ENCODE results near the gene IL6. TPM values are rescaled to one million over a fixed set of nuclear protein-coding genes. Genes with fewer than 3 reads are reported as not detected.
"Not testable (repeated sequence)": the region's sequence is repeated elsewhere in the genome, so short reads cannot be mapped to it uniquely, and the experiment has no call there.

Gene IL6
- total RNA-seq, 1 experiment from 2014 or later, result 5.1 TPM

- peak; percentile 96 for DNase-seq (ENCODE audit: low spot score)
Observed at GRCh38 chr7:22726345-22726906, 574 bp upstream of the IL6 start.

DNA sequence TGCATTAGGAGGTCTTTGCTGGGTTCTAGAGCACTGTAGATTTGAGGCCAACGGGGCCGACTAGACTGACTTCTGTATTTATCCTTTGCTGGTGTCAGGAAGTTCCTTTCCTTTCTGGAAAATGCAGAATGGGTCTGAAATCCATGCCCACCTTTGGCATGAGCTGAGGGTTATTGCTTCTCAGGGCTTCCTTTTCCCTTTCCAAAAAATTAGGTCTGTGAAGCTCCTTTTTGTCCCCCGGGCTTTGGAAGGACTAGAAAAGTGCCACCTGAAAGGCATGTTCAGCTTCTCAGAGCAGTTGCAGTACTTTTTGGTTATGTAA, 675 bp downstream of the IL6 start:
- no peak for DNase-seq (ENCODE audit: low spot score)

DNA sequence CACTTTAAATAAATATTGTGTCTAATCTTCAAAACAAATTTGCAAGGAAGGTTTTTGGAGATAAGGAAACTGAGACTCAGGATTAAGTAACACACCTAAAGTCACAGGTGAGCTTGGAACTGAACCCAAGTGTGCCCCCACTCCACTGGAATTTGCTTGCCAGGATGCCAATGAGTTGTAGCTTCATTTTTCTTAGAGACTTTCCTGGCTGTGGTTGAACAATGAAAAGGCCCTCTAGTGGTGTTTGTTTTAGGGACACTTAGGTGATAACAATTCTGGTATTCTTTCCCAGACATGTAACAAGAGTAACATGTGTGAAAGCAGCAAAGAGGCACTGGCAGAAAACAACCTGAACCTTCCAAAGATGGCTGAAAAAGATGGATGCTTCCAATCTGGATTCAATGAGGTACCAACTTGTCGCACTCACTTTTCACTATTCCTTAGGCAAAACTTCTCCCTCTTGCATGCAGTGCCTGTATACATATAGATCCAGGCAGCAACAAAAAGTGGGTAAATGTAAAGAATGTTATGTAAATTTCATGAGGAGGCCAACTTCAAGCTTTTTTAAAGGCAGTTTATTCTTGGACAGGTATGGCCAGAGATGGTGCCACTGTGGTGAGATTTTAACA, 1.5 kb downstream of the IL6 start:
- DNase-seq (ENCODE audit: low spot score), result peak; percentile 86

GRCh38 chr7:22729180-22729825, 2.3 kb downstream of the IL6 start:
- DNase-seq (ENCODE audit: low spot score), result no peak

GRCh38 chr7:22730066-22730710, 3.2 kb downstream of the IL6 start:
- no peak for DNase-seq (ENCODE audit: low spot score)

DNA sequence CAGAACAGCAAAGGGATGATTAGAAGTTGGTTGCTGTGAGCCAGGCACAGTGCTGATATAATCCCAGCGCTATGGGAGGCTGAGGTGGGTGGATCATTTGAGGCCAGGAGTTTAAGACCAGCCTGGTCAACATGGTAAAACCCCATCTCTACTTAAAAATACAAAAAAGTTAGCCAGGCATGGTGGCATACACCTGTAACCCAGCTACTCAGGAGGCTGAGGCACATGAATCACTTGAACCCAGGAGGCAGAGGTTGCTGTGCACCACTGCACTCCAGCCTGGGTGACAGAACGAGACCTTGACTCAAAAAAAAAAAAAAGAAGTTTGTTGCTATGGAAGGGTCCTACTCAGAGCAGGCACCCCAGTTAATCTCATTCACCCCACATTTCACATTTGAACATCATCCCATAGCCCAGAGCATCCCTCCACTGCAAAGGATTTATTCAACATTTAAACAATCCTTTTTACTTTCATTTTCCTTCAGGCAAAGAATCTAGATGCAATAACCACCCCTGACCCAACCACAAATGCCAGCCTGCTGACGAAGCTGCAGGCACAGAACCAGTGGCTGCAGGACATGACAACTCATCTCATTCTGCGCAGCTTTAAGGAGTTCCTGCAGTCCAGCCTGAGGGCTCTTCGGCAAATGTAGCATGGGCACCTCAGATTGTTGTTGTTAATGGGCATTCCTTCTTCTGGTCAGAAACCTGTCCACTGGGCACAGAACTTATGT, 4.1 kb downstream of the IL6 start:
- DNase-seq (ENCODE audit: low spot score), result peak; percentile 98

GRCh38 chr7:22731766-22732165, 4.8 kb downstream of the IL6 start:
- no peak for DNase-seq (ENCODE audit: low spot score)

DNA sequence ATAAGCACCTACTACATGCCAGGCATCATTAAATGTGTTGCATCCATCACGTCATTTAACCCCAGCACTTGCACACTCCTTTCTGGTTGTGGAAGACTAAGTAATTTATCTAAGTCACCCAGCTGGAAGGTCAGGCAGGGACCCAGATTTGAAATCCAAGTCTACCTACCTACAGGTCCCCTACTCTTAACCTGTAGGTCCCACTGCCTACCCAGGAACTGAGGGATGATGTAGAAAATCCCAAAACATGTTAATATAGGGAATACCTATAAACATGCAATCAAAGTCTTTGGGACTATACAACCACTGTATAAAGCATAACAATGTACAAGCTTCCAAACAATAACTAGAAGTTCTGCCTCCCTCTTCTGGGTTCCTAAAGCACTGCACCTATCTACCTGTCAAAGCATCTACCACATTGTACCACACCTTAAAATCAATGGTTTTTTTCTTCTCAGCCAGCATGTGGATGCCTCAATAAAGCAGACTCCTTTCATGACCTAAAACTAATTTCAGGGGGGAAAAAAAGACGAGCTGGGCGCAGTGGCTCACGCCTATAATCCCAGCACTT, 5.6 kb downstream of the IL6 start:
- no peak for DNase-seq (ENCODE audit: low spot score)

GRCh38 chr7:22733761-22734160, 6.8 kb downstream of the IL6 start:
- no peak for DNase-seq (ENCODE audit: low spot score)

- no peak for DNase-seq (ENCODE audit: low spot score)
Observed at GRCh38 chr7:22743014-22743413, 16.0 kb downstream of the IL6 start.

DNA sequence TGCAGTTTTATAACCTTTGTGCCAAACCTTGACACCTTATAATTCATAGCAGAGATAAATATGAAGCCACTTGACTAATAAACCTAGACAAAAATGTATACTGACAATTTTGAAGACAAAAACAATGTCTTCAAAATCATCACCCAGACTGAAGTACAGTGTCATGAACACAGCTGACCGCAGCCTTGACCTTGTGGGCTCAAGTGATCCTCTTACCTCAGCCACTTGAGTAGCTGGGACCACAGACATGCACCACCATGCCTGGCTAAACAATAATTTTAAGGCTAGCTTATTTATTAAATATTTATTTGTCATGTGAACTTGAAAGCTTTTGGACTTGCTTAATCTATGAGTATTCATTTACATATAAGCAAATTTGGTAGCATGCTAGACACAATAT, 24.3 kb downstream of the IL6 start:
- no peak for DNase-seq (ENCODE audit: low spot score)

DNA sequence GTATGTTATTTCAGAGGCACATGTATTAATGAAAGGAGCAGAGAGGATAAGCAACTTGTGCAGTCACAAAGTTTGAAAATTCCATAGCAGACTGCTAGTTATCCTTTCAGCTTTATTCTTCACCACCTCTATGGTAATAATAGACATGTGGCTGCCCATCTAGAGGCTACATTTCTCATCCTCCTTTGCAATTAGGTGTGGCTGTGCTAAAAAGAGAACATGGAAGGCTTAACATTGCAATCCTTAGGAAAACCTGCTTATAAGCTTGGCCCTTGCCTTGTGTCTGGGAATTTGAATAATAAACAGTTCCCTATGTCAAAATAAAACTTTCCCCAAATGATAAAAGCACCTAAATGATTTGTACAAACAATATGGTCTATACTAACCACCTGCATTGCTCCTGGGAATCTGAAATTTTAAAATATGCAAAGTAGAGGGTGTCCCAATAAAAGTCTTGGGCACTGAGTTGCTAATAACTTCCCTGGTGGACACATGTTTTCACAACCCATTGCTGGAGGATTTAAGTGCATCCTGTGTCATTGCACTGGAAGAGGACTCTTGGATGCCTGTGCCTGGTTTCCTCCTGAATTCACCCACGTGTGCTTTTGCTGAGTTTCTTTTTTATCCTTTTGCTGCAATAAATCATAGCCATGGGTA, 30.5 kb downstream of the IL6 start:
- DNase-seq (ENCODE audit: low spot score), result no peak

- no peak for DNase-seq (ENCODE audit: low spot score)
Observed at GRCh38 chr7:22758576-22758975, 31.6 kb downstream of the IL6 start.

DNA sequence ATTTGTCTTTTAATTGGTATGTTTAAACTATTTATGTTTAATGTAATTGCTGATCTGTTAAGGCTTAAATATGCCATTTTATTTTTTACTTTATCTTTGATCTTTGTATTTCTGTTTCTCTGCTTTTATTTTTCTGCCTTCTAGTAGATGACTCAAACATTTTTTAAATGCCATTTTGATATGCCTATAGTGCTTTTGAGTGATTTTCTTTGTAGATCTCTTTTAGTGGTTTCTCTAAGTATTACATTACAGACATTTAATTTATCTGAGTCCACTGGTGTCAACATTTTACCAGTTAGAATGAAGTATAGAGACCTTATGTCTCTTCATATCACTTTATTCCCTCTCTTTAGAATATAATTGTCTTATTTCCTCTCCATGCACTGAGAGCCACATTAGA, 32.7 kb downstream of the IL6 start:
- no peak for DNase-seq (ENCODE audit: low spot score)

DNA sequence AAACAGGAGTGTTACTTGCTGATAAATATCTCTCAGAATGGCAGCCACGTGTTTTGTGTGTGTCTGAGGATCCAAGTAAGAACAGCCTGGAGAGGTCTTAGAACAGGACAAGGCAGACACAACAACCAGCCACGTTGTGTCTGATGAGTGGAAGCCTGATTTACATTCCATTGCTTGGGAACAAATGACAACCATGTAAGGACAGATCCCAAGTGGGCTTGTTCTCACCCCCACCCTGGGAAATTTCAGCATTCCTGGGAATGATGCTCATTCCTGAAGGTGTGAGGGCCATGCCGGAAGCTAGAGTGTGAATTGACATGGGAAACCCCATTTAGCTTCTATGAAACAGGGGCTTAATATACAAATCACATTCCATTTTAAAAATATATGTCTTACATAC, 35.9 kb downstream of the IL6 start:
- no peak for DNase-seq (ENCODE audit: low spot score)

DNA sequence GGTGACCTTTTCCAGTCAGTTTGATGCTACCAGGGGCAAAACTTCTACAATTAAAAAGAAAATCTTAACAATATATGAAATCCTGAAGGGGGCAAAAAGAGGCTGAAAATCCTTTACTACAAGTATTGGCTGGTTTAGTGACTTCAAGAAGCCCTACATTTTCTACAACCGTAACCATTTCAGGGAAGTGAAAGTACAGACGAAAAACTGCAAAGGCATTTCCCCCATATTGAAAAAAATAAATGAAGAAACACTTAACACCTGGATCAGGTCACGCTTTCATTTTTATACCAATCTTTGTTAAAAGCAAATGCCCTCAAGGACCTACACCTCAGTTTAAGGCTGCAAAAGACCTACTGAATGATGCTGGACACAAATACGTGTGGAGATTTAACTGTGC, 38.6 kb downstream of the IL6 start:
- no peak for DNase-seq (ENCODE audit: low spot score)

- no peak for DNase-seq (ENCODE audit: low spot score)
Observed at GRCh38 chr7:22771194-22771871, 44.3 kb downstream of the IL6 start.

DNA sequence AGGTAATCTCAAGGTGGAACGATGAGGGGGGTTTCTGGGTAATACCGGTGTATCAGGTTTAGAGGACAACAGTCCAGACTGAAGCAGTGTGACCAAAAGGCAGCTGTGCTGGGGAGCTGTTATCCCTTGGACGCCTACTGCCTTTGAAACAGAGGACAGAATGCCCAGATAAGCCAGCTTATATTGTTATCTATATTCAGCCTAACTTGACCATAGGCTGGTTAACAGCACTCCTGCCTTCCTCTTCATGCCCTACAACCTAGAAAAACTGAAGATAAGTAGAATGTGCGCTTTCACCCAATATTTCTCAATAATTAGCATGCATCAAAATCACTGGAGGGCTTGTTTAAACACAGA, 44.9 kb downstream of the IL6 start:
- DNase-seq (ENCODE audit: low spot score), result no peak

- no peak for DNase-seq (ENCODE audit: low spot score)
Observed at GRCh38 chr7:22772885-22773284, 45.9 kb downstream of the IL6 start.

DNA sequence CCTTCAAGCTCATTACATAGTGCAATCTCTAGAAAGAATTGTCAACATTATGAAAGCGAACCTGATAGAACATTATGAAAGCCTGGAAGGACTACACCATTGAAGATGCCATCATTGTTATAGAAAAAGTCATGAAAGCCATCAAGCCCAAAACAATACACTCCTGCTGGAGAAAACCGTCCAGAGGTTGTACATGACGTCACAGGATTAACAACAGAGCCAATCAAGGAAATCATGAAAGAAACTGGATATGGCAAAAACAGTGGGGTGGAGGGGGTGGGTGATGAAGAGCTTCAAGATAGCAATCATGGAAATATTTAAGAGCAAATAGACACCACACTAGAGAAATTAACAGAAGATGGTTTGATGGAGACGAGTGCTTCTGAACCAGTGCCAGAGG, 50.0 kb downstream of the IL6 start:
- DNase-seq (ENCODE audit: low spot score), result no peak

GRCh38 chr7:22779730-22780323, 52.8 kb downstream of the IL6 start:
- not testable (repeated sequence) for DNase-seq (ENCODE audit: low spot score)
